Neural cell (in vitro differentiated cells): Measurements from ENCODE around the gene MYO9A.
A peak's percentile ranks its signal among the peaks of the same experiment; 100 is the strongest.

ENCODE experiments used
- EZH2 ChIP-seq: fragments of 200-600, 300-800 bp; shearing (Covaris generic), sonication (generic); IDR thresholded peaks from 2 replicates; pipeline ENCODE4 v1.6.1; 2014; ENCODE audit warnings: antibody characterized with exemption, low read length, borderline replicate concordance, mild to moderate bottlenecking; ENCODE audit not compliant: insufficient read depth, poor library complexity, severe bottlenecking
- MXI1 ChIP-seq: fragments of 450-650 bp; conservative IDR thresholded peaks from 2 replicates; pipeline ENCODE4 v1.6.1; 2014; ENCODE audit warnings: antibody characterized with exemption, mild to moderate bottlenecking; ENCODE audit not compliant: poor library complexity, severe bottlenecking
- POLR2AphosphoS5 ChIP-seq: IDR thresholded peaks from 2 replicates; pipeline ENCODE4 v1.6.1; 2012
- REST ChIP-seq: IDR thresholded peaks from 2 replicates; pipeline ENCODE4 v1.6.1; 2012; ENCODE audit warnings: borderline replicate concordance
- TF ChIP-seq, protein P1 (sequence below): fragments of 450-650 bp; IDR thresholded peaks from 2 replicates; pipeline ENCODE4 v1.5.1; 2014; ENCODE audit warnings: antibody characterized with exemption, mild to moderate bottlenecking, moderate library complexity; ENCODE audit not compliant: poor library complexity, severe bottlenecking

DNA sequence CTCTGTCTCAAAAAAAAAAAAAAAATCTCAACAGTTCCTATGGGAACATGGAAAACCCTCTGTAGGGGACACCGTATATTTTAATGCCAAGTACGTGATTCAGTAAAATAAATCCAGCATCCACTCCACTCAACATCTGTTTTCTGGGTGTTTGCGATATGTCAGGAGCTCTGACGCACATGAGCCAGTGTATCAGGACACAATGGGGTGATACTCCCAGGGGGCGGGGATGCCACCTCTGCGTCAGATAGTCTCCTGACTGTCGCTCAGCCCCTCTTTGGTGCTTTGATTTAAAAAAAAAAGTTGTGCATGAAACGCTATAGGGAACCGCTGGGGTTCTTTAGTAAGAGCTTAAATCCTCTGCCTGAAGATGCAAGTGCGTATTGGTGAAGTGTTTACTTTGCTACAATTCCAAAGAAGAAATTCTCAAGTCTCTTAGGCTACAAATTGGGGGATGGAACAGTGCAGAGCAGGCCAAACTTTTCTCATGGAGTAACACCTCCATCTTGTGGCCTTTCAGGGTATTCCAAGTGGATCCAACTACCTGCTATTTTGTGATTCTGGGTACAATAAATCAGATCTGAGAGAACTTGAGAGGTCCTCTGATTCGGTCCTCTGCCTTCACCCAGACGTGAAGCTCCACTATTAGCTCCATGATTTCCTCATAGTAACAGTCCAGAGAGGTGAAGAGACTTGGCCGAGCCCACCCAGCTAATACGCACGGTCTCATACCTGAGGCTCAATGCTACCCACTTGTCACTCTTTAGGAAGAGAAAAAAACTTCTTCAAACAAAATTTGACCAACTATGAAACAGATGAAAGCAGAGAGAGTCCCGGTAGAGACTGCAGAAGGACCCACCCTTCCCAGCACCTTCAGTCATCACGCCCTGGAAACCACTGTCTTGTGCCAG is 316.9 kb downstream of the MYO9A start:
- TF ChIP-seq, protein P1, sequence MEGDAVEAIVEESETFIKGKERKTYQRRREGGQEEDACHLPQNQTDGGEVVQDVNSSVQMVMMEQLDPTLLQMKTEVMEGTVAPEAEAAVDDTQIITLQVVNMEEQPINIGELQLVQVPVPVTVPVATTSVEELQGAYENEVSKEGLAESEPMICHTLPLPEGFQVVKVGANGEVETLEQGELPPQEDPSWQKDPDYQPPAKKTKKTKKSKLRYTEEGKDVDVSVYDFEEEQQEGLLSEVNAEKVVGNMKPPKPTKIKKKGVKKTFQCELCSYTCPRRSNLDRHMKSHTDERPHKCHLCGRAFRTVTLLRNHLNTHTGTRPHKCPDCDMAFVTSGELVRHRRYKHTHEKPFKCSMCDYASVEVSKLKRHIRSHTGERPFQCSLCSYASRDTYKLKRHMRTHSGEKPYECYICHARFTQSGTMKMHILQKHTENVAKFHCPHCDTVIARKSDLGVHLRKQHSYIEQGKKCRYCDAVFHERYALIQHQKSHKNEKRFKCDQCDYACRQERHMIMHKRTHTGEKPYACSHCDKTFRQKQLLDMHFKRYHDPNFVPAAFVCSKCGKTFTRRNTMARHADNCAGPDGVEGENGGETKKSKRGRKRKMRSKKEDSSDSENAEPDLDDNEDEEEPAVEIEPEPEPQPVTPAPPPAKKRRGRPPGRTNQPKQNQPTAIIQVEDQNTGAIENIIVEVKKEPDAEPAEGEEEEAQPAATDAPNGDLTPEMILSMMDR: peak; percentile 94
- TF ChIP-seq EZH2: no peak
- TF ChIP-seq REST: no peak
- no peak for TF ChIP-seq MXI1
- TF ChIP-seq POLR2AphosphoS5: no peak
